K562 (cell line): ENCODE measurements around the gene C4orf50.
"Not testable (repeated sequence)": the region's sequence is repeated elsewhere in the genome, so short reads cannot be mapped to it uniquely, and the experiment has no call there.

Experiments
- EZH2 ChIP-seq: IDR thresholded peaks from 2 replicates; pipeline ENCODE4 v1.6.1; 2012; ENCODE audit warnings: low read depth, mild to moderate bottlenecking, inconsistent platforms, low read length, borderline replicate concordance
- POLR2A ChIP-seq: fragments of 450-650 bp; conservative IDR thresholded peaks from 2 replicates; pipeline ENCODE4 v1.6.1; 2016
- PRPF4 ChIP-seq: fragments of 200-400 bp; formaldehyde crosslinking; IDR thresholded peaks from one replicate; pipeline ENCODE4 v1.6.1; 2017; ENCODE audit warnings: low read length, low read depth, mild to moderate bottlenecking; ENCODE audit not compliant: insufficient read depth, poor library complexity, severe bottlenecking
- SMARCB1 ChIP-seq: IDR thresholded peaks from 2 replicates; pipeline ENCODE4 v1.6.1; 2011; ENCODE audit warnings: improper control_type of control experiment, low read depth; ENCODE audit not compliant: insufficient read length
- TAF1 ChIP-seq: IDR thresholded peaks from 2 replicates; pipeline ENCODE4 v1.6.1; 2011; ENCODE audit warnings: mild to moderate bottlenecking, low read length, moderate library complexity; ENCODE audit not compliant: insufficient read depth, control insufficient read depth, severe bottlenecking; ENCODE audit errors: extremely low read depth
- ZFP1 ChIP-seq: fragments of 450-650 bp; formaldehyde crosslinking; IDR thresholded peaks from 2 replicates; pipeline ENCODE4 v1.4.0; 2020; ENCODE audit warnings: mild to moderate bottlenecking, mixed read lengths
- ZNF766 ChIP-seq: fragments of 200-800 bp; sonication (Bioruptor generic); conservative IDR thresholded peaks from 2 replicates; pipeline ENCODE4 v1.6.1; 2016; ENCODE audit warnings: missing genetic modification characterization, missing compliant biosample characterization
- TF ChIP-seq, protein P1 (sequence below), 3 experiments: IDR thresholded peaks in 2 of 3; conservative IDR thresholded peaks in 1 of 3; 2 replicates each; pipeline ENCODE4 v1.5.1; 2011 to 2012; ENCODE audit warnings: low read length in 3 of 3, mild to moderate bottlenecking in 3 of 3, control low read depth in 2 of 3, improper control_type of control experiment in 1 of 3, inconsistent platforms in 1 of 3, low read depth in 1 of 3, mixed read lengths in 1 of 3, moderate library complexity in 1 of 3; ENCODE audit not compliant: insufficient read depth in 2 of 3

DNA sequence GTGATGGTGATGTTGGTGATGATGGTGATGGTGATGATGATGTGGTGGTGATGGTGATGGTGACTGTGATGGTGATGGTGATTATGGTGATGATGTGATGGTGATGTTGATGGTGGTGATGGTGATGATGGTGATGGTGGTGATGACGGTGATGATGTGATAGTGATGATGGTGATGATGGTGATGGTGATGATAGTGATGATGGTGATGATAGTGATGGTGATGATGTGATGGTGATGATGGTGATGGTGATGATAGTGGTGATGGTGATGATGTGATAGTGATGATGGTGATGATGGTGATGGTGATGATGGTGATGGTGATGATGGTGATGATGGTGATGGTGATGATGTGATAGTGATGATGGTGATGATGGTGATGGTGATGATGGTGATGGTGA, 14.7 kb downstream of the C4orf50 start:
- TF ChIP-seq ZNF766 (CRISPR knock-in tag); SMARCB1; EZH2; TAF1; ZFP1 (CRISPR knock-in tag); PRPF4; POLR2A: not testable (repeated sequence)
- TF ChIP-seq, protein P1, sequence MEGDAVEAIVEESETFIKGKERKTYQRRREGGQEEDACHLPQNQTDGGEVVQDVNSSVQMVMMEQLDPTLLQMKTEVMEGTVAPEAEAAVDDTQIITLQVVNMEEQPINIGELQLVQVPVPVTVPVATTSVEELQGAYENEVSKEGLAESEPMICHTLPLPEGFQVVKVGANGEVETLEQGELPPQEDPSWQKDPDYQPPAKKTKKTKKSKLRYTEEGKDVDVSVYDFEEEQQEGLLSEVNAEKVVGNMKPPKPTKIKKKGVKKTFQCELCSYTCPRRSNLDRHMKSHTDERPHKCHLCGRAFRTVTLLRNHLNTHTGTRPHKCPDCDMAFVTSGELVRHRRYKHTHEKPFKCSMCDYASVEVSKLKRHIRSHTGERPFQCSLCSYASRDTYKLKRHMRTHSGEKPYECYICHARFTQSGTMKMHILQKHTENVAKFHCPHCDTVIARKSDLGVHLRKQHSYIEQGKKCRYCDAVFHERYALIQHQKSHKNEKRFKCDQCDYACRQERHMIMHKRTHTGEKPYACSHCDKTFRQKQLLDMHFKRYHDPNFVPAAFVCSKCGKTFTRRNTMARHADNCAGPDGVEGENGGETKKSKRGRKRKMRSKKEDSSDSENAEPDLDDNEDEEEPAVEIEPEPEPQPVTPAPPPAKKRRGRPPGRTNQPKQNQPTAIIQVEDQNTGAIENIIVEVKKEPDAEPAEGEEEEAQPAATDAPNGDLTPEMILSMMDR (IDR thresholded peaks at IDR 0.05 in 2 of 3, conservative IDR thresholded peaks at IDR 0.05 in 1 of 3; ENCODE audit: insufficient read depth in 2 of 3, low read depth in 1 of 3, low read length in 3 of 3) = not testable (repeated sequence)
